IPS DF 6.9 (cell line): ENCODE data around the gene PDE4D.

Experiments
- DNase-seq: peaks from one replicate; pipeline ENCODE4 v3.0.0-alpha.2; 2013; ENCODE audit warnings: low read depth, low spot score
- H3K27ac ChIP-seq: one replicate; pipeline ENCODE4 v1.5.1; 2013; ENCODE audit warnings: low read length, control low read depth
- H3K27me3 ChIP-seq: 2 replicates; pipeline ENCODE4 v1.6.1; 2013; ENCODE audit warnings: mild to moderate bottlenecking, low read length; ENCODE audit not compliant: control insufficient read depth, insufficient read depth
- H3K36me3 ChIP-seq: 2 replicates; pipeline ENCODE4 v1.6.1; 2013; ENCODE audit warnings: low read length; ENCODE audit not compliant: control insufficient read depth, insufficient read depth
- H3K4me1 ChIP-seq: 2 replicates; pipeline ENCODE4 v1.6.1; 2013; ENCODE audit warnings: low read length; ENCODE audit not compliant: control insufficient read depth, insufficient read depth
- H3K4me3 ChIP-seq: 2 replicates; pipeline ENCODE4 v1.5.1; 2013; ENCODE audit warnings: mild to moderate bottlenecking, low read length
- H3K9me3 ChIP-seq: 2 replicates; pipeline ENCODE4 v1.6.1; 2013; ENCODE audit warnings: low read length, inconsistent platforms; ENCODE audit not compliant: control insufficient read depth, insufficient read depth
- WGBS: extraction: QIAGEN DNeasy Blood & Tissue Kit; methylation state at CpG from one replicate; pipeline ENCODE4 v1.1.7; 2013; ENCODE audit warnings: mixed read lengths, missing lambda C conversion rate; ENCODE audit not compliant: insufficient read length, insufficient coverage; 5-methylcytosine and 5-hydroxymethylcytosine counted together

Gene PDE4D

GRCh38 chr5:59095480-59095879, 798.0 kb downstream of the PDE4D start:
- Histone ChIP-seq H3K27me3 (no peaks in the 10 kb centered on the region), H3K4me1 (no peaks in the 10 kb centered on the region), H3K27ac (no peak overlapping the region), H3K4me3 (no peak overlapping the region), H3K9me3 (no peaks in the 10 kb centered on the region), H3K36me3 (no peaks in the 10 kb centered on the region)
- no CpG with 5 or more reads among the region's 1 CpG for WGBS
- no peak for DNase-seq

DNA sequence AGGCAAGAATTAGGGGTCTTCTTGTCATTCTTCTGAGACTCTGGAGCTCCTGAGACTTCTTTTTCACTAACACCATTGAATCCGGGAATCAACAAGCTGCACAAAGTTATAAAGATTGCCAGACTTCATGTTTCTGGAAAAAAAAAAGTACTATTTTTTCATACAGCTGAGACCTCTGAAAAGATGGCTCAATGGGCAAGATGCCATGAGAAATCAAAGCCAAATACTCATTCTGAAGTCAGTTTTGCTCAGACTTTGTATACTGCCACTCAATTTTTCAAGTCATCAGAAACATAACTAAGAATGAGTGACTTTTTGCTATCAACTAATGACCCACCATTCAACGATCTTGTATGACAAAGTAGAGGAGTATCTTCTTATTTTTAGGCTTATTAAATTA, 798.7 kb downstream of the PDE4D start:
- Histone ChIP-seq H3K36me3 (no peaks in the 10 kb centered on the region), H3K9me3 (no peaks in the 10 kb centered on the region), H3K27ac (no peak overlapping the region), H3K27me3 (no peaks in the 10 kb centered on the region), H3K4me1 (no peaks in the 10 kb centered on the region), H3K4me3 (no peak overlapping the region)
- WGBS: no CpG with 5 or more reads among the region's 2 CpGs
- no peak for DNase-seq

- no peaks in the 10 kb centered on the region for H3K4me1 ChIP-seq
- no peaks in the 10 kb centered on the region for H3K27me3 ChIP-seq
- H3K9me3 ChIP-seq: no peaks in the 10 kb centered on the region
- no peaks in the 10 kb centered on the region for H3K36me3 ChIP-seq
- H3K27ac ChIP-seq: no peak overlapping the region
- WGBS: no CpG with 5 or more reads among the region's 6 CpGs
- no peak overlapping the region for H3K4me3 ChIP-seq
- DNase-seq: no peak
These were observed 800.2 kb downstream of the PDE4D start for GRCh38 chr5:59093329-59093728.

GRCh38 chr5:59092758-59093157, 800.8 kb downstream of the PDE4D start:
- Histone ChIP-seq H3K4me3 (no peak overlapping the region), H3K27me3 (no peaks in the 10 kb centered on the region), H3K9me3 (no peaks in the 10 kb centered on the region), H3K4me1 (no peaks in the 10 kb centered on the region), H3K27ac (no peak overlapping the region), H3K36me3 (no peaks in the 10 kb centered on the region)
- no peak for DNase-seq
- no CpG with 5 or more reads among the region's 5 CpGs for WGBS

GRCh38 chr5:59091965-59092364, 801.6 kb downstream of the PDE4D start:
- no peak for DNase-seq
- no peaks in the 10 kb centered on the region for H3K4me1 ChIP-seq
- no peaks in the 10 kb centered on the region for H3K27me3 ChIP-seq
- no CpG with 5 or more reads among the region's 1 CpG for WGBS
- no peak overlapping the region for H3K27ac ChIP-seq
- no peaks in the 10 kb centered on the region for H3K36me3 ChIP-seq
- H3K4me3 ChIP-seq: no peak overlapping the region
- no peaks in the 10 kb centered on the region for H3K9me3 ChIP-seq

GRCh38 chr5:59090323-59090722, 803.2 kb downstream of the PDE4D start:
- Histone ChIP-seq H3K27me3 (no peaks in the 10 kb centered on the region), H3K4me1 (no peaks in the 10 kb centered on the region), H3K4me3 (no peak overlapping the region), H3K9me3 (no peaks in the 10 kb centered on the region), H3K36me3 (no peaks in the 10 kb centered on the region), H3K27ac (no peak overlapping the region)
- no CpG with 5 or more reads among the region's 6 CpGs for WGBS
- no peak for DNase-seq

DNA sequence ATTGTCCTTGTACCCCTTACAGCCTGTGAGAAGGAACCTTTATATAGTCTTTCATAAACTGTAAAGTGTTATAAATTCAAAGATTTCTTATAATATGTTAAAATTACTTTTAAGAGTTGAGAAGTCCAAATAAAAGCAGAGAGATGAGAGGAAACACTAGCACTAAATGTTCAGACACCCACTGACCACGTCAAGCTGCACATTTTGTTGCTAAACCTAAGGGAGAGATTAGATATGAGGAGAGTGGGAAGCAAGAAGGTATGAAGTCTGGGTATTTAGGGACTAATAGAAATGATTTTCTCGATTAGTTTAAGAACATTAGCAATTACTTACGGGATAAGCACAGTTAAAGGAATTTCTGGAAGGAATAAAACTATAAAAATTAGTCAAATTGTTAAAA, 803.8 kb downstream of the PDE4D start:
- Histone ChIP-seq H3K4me3 (no peak overlapping the region), H3K9me3 (no peaks in the 10 kb centered on the region), H3K27me3 (no peaks in the 10 kb centered on the region), H3K27ac (no peak overlapping the region), H3K4me1 (no peaks in the 10 kb centered on the region), H3K36me3 (no peaks in the 10 kb centered on the region)
- DNase-seq: no peak
- no CpG with 5 or more reads among the region's 3 CpGs for WGBS

DNA sequence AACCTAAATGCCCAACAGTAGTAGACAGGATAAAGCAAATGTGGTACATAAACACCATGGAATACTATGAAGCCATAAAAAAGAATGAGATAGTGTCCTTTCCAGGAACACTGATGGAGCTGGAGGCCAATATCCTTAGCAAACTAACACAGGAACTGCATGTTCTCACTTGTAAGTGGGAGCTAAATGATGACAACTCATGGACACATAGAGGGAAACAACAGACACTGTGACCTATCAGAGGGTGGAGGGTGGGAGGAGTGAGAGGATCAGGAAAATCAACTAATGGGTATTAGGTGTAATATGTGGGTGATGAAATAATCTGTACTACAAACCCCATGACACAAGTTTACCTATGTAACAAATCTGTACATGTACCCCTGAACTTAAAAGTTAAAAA, 805.0 kb downstream of the PDE4D start:
- H3K36me3 ChIP-seq: no peaks in the 10 kb centered on the region
- no peak overlapping the region for H3K4me3 ChIP-seq
- no peaks in the 10 kb centered on the region for H3K27me3 ChIP-seq
- H3K27ac ChIP-seq: no peak overlapping the region
- H3K9me3 ChIP-seq: no peaks in the 10 kb centered on the region
- H3K4me1 ChIP-seq: no peaks in the 10 kb centered on the region
- DNase-seq: no peak

DNA sequence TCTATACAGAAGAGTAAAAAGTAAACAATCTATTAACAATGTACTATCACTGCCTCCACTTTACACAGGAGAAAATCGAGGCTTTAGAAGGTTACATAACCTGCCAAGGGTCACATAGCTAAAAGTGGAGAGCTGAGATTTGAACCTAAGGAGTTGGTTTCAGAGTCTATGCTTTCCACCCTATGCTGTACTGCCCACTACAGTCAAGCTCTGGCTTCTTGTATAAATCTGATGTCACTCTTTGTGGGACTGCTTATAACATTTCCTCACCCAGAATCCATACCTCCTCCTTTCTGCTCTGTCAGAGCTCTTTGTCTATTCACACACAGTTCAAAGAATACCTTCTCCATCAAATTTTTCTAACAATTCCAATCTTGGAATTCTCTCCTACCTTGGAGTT, 807.5 kb downstream of the PDE4D start:
- Histone ChIP-seq H3K9me3 (no peaks in the 10 kb centered on the region), H3K36me3 (no peaks in the 10 kb centered on the region), H3K27me3 (no peaks in the 10 kb centered on the region), H3K4me1 (no peaks in the 10 kb centered on the region), H3K4me3 (no peak overlapping the region), H3K27ac (no peak overlapping the region)
- WGBS: no CpG with 5 or more reads among the region's 1 CpG
- no peak for DNase-seq

DNA sequence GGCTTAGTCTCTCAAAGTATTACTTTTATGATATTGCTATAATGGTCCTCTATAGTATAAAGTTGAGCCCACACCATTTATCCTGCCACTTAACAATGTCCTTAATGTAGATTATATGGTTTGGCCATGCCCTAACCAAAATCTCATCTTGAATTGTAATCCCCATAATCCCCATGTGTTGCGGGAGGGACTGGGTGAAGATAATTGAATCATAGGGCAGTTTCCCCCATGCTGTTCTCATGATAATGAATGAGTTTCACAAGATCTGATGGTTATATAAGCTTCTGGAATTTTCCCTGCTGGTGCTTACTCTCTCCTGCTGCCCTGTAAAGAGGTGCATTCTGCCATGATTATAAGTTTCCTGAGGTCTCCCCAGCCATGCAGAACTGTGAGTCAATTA, 811.8 kb downstream of the PDE4D start:
- no peaks in the 10 kb centered on the region for H3K9me3 ChIP-seq
- no peaks in the 10 kb centered on the region for H3K4me1 ChIP-seq
- no CpG with 5 or more reads among the region's 1 CpG for WGBS
- no peaks in the 10 kb centered on the region for H3K27me3 ChIP-seq
- no peak overlapping the region for H3K4me3 ChIP-seq
- H3K36me3 ChIP-seq: no peaks in the 10 kb centered on the region
- no peak overlapping the region for H3K27ac ChIP-seq
- no peak for DNase-seq

DNA sequence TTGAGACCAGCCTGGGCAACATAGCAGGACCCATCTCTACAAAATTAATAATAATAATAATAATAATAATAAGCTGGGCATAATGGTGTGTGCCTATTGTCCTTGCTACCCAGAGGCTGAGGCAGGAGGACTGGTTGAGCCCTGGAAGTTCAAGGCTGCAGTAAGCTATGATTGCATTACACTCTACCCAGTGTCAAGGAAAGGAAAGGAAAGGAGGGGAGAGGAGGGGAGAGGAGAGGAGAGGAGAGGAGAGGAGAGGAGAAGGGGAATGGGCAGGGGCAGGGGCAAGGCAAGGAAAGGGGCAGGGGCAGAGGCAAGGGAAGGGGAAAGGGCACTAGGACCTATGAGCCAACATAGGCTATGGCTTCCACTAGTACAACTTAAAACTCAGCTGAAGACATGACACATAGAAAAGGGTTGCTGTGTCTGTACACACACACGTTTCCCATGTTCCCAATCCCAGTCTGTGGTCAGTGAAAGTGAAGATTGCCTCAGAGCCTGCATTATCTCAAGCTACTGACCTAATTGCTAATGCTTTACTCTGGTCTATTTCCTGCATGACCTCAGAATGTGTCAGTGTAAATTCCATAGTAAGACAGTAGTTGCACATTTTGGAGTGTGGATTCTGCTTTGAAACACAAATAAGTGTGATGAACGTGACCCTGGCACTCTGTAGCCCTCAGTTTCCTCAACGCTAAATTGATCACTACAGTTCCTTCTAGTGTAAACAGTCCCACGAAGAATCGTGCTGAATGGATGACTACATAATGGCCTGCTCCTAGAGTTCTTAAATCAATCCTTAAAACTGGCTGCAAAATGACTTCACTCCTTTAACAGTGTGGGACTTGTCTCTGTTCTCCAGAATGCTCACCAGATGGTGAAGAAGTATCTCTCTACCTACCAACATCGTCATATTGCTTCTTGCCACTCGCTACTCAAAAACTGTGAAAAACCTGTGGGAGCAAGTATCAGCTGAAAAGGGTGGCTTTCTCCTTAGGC, 813.6 kb downstream of the PDE4D start:
- Histone ChIP-seq H3K4me1 (no peaks in the 10 kb centered on the region), H3K36me3 (no peaks in the 10 kb centered on the region), H3K27me3 (no peaks in the 10 kb centered on the region), H3K4me3 (no peak overlapping the region), H3K9me3 (no peaks in the 10 kb centered on the region), H3K27ac (no peak overlapping the region)
- no CpG with 5 or more reads among the region's 7 CpGs for WGBS
- no peak for DNase-seq
